ENCODE measurements around the gene NCAPD2.
"Not testable (repeated sequence)": the region's sequence is repeated elsewhere in the genome, so short reads cannot be mapped to it uniquely, and the experiment has no call there.

NCAPD2 gene

GRCh38 chr12:6550294-6551062 lies 56.6 kb downstream of the NCAPD2 start:
- DNase-seq (ENCODE audit: low spot score): no peak

DNA sequence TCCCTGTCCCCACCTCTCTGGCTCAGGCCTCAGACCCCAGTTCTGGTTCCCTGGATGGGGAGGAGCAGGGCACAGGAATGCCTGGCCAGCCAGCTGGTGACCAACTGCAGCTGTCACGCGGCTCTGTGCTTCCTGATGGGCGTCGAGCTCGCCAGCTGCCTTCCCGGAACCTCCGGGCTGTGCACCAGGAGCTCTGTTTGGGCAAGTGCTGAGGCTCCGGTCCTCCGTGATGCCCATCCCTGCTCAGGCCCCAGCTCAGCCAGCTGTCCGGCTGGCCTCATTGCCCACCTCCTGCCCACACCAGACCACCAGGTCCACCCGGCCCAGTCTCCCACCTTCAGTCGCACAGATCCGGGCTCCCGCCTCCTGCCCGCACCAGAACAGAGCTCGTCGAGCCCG lies 57.2 kb downstream of the NCAPD2 start:
- no peak for DNase-seq (ENCODE audit: low spot score)

GRCh38 chr12:6551496-6552139 lies 57.7 kb downstream of the NCAPD2 start:
- DNase-seq (ENCODE audit: low spot score): peak; percentile 57

GRCh38 chr12:6552140-6552551 lies 58.2 kb downstream of the NCAPD2 start:
- peak; percentile 49 for DNase-seq (ENCODE audit: low spot score)

- peak; percentile 61 for DNase-seq (ENCODE audit: low spot score)
Measured at GRCh38 chr12:6553051-6553868, 59.4 kb downstream of the NCAPD2 start.

DNA sequence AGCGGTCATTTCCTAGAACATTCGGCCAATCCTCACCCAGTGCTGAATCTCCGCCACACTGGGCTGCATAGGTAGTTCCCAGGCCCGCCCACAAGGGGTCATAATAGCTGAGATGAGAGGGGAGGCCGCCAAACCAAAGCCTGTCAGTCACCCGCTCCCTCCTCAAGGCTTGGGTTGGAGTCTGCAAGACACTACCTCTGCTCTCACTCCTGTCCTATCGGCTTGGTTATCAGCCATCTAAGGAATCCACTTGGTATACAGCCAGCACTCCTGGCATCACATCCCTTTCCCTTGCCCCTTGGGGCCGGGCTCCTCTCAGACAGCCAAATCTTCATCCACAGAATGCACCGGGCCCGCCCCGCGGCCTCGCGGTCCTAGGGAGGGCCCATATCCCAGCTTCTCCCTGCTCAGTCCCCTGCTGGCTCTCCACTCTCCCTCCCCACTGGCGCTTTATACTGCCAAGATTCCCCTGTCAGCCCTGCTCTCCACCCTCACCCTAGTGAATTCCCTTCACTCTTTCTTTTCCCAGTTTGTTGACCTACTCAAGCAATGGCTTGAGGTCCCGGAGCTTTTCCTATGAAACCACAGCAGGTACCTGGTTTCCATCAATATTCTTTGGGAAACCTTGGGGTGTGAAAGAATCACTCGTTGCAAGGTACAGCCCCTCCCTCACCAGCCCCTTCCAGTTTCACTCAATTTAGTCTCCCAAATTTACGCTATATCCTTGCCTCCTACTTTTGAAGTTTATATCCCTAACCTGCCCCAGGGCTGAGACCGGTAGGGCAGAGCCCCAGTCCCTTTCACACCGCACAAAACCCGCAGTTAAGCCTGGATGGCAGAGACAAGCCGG lies 60.5 kb downstream of the NCAPD2 start:
- DNase-seq (ENCODE audit: low spot score): peak; percentile 94

- no peak for DNase-seq (ENCODE audit: low spot score)
Measured at GRCh38 chr12:6555018-6555691, 61.3 kb downstream of the NCAPD2 start.

DNA sequence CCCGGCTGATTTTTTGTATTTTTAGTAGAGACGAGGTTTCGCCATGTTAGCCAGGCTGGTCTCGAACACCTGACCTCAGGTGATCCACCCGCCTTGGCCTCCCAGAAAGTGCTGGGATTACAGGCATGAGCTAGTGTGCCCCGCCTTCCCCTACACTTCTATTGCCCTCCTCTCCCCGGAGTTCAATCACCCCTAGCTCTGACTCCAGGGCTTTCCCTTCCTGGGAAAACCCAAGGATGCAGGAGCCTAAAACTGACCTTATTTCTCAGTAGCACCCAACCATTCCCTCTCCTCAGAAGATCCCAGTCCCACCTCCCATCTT lies 62.6 kb downstream of the NCAPD2 start:
- DNase-seq (ENCODE audit: low spot score): not testable (repeated sequence)

DNA sequence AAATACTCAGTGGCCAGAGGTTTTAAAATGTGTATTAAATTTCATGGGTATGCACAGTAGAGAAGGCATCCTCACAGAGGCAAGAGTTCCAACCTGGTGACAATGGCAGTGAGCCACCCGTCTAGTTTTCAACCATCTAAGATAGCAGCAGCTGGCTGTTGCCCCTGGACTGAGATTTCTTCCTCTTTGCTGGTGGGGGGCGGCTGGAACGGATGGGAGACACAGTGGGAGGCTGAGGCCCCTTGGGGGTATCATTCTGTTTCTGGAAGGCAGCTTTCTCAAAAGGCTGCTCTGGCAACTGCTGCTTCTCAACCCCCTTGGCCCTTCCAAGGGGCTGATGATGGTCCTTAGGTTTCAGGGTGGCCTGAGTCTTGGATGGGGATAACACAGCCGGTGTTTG lies 63.0 kb downstream of the NCAPD2 start:
- no peak for DNase-seq (ENCODE audit: low spot score)

DNA sequence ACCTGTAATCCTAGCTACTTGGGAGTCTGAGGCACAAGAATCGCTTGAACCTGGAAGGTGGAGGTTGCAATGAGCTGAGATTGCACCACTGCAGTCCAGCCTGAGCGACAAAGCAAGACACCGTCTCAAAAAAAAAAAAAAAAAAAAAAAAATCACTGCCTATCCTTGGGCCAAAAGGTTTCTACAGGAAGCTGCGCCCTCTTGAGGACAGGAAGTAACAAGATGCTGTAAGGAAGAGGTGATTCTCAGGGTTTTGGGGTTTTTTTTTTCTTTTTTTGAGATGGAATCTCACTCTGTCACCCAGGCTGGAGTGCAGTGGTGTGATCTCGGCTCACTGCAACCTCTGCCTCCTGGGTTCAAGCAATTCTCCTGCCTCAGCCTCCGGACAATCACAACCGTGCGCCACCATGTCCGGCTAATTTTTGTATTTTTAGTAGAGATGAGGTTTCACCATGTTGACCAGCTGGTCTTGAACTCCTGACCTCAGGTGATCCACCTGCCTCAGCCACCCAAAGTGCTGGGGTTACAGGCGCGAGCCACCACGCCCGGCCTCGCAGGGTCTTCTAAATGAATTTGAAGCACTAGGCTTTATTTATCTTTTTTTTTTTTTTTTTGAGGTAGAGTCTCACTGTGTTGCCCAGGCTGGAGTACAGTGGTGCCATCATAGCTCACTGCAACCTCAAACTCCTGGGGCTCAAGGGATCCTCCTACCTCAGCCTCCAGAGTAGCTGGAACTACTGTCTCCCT lies 64.3 kb downstream of the NCAPD2 start:
- DNase-seq (ENCODE audit: low spot score): peak; percentile 76

GRCh38 chr12:6559500-6559899 lies 65.6 kb downstream of the NCAPD2 start:
- no peak for DNase-seq (ENCODE audit: low spot score)

GRCh38 chr12:6560501-6561205 lies 66.8 kb downstream of the NCAPD2 start:
- no peak for DNase-seq (ENCODE audit: low spot score)

DNA sequence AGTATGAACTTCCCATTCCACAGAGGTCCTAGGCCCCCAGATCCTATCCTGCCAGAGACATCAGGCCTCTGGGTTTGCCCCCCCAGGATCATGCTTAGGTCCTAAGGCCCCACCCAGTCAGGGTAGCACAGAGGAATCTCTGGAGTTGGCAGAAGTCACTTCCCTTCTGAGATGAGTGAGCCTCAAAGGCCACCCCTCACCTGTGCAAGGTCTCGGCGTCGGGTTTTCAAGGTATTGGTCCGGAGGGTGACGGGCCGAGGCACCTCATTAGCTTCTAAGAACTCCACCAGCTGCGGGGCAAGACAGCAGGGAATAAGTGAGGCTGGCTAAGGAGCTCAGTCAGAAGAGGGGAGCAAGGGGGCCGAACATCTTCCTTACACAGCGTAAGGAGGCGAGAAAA lies 69.0 kb downstream of the NCAPD2 start:
- no peak for DNase-seq (ENCODE audit: low spot score)

DNA sequence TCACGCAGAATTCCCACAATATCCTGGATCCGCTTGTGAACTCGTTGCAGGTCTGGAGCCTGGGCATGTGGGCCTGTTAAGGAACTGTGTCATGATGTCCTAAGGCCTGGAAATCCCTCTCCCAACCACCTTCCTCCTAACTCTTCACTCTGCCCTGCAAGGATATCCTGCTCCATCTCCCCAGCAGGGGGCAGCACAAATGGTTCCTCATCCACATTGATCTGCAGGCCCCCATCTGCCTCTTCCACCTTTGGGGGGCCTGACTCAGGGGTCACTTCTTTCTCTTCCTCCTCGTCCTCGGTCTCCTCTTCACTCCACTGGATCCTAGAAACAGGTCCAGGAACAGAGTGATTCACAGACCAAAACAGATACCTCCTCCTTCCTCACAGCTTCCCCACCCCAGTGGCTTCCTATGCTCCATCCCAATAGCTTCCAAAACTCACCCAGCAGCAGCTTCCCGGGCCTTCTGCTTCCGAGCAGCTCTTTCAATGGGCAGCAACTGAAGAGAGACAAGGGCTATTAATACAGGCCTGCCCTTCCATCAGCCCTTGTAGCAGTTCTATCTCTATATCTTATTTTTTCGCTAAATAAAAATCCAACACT lies 69.6 kb downstream of the NCAPD2 start:
- peak; percentile 50 for DNase-seq (ENCODE audit: low spot score)

GRCh38 chr12:6567112-6567670 lies 73.3 kb downstream of the NCAPD2 start:
- DNase-seq (ENCODE audit: low spot score): no peak

DNA sequence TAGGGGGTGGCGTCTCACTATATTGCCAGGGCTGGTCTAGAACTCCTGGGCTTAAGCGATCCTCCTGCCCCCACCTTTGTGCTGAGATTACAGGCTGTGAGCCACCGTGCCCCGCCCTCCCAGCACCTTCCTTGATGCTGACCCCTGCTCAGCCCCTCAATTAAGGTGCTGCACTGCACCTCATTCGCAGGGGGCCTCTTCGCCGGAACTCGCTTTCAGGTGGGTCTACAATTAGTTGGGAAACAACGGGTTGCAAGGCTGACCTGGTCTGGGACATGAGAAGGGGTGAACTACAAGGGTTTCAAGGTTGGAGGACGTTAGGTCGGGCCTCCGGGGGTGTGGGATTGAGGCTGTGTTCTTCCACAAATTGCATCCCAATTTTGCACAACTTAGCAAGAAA lies 75.4 kb downstream of the NCAPD2 start:
- DNase-seq (ENCODE audit: low spot score): no peak

- no peak for DNase-seq (ENCODE audit: low spot score)
Measured at GRCh38 chr12:6569786-6570185, 75.9 kb downstream of the NCAPD2 start.

DNA sequence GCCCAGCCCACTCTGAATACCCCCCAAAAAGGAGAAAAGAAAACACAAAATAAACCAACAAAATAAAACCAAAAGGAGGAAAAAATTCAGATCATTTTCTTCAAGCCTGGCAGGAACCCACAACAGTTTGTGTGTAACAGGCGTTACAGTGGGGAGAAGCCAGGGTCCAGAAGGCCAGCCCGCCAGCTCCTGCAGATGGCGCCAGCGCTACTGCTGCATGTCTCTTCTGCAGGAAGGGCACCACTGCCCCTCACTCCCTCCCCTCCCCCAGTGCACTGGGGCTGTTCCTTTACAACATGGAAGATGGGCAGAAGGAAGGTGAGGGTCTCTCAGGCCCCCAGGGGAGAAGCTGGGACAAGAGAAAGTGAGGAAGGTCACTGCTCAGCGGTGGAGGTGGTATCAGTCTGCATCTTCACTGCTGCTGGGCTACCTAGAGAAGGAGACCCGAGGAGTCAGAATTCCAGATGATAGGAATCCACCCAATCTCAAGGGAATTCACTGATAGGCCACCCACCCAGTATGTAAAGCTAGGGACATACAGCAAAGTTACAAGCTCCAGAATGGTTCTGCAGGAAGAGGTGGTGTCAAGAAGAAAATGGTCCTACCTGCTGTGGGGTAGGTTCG lies 76.5 kb downstream of the NCAPD2 start:
- DNase-seq (ENCODE audit: low spot score): peak; percentile 66

GRCh38 chr12:6573001-6573400 lies 79.1 kb downstream of the NCAPD2 start:
- no peak for DNase-seq (ENCODE audit: low spot score)

Data from cerebellar cortex (tissue), 1 donor.